CD4-positive, alpha-beta T cell treated with Interleukin-15 for 4 hours (primary cell): ENCODE results near the gene PIGH.
"Not testable (repeated sequence)": the region's sequence is repeated elsewhere in the genome, so short reads cannot be mapped to it uniquely, and the experiment has no call there.

ENCODE experiments used
- DNase-seq: peaks from one replicate; pipeline ENCODE4 v3.0.0-alpha.2; 2020; ENCODE audit warnings: low spot score

Gene PIGH

DNA sequence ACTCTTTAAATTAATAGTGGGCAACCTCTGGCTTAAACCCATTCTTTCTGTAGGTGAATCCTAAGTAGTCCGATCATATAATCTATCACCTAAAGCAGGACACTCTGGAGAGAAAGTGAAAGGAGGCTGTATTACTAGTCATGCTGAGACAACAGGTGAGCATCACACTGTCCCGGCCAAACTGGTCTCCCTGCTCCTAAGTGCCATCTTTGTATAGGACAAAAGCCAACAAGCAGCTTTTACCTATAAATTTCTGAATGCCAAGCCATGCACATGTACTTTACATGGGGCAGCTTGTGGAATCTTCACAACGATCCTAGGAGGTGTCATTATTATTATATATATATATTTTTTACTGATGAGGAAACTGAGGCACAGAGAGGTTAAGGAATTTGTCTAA, 48.9 kb downstream of the PIGH start:
- DNase-seq, result no peak

DNA sequence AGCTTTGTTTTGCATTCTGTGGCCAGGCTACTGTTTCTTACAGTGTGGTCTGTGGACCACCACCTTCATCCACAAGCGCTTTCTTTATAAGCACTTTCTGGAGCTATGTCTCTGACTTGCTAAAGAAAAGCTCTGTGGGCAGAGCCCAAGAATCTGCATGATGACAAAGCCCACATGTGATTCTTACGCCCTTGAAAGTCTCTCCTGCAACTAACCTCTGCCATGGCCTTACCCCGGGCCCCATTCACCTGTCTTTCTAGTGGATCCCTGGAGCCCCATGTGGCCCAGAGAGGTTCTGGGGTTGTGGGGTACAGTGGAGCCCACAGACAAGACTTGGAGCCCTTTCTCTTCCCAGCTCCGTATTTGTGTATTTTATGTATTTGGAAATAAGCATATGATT, 50.3 kb downstream of the PIGH start:
- no peak for DNase-seq

DNA sequence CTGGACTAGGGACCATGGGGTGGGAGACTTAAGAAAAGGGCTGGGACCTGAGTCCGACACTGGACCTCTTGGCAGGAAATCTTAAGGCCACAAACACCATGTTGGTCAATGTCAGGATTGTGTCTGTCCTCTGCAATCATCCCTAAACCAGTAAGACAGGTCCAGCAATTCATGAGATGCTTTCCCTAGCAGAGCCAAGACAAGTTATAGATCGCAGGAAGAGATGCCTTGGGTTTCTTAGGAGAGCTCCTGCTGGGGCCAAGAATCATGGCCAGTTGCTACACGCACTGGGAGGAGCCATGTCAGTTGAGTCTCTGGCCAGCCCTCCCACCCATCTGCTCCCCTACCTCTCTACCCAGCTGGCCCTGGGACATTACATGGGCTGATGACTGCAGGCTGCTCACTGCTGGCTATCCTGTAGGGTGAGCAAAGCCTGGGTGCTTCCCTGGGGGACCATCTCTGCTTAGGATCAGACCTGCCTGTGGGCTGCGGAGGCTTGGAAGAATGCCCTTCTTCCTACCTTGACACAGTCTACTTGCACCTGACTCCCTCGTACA, 52.8 kb downstream of the PIGH start:
- DNase-seq, result no peak

DNA sequence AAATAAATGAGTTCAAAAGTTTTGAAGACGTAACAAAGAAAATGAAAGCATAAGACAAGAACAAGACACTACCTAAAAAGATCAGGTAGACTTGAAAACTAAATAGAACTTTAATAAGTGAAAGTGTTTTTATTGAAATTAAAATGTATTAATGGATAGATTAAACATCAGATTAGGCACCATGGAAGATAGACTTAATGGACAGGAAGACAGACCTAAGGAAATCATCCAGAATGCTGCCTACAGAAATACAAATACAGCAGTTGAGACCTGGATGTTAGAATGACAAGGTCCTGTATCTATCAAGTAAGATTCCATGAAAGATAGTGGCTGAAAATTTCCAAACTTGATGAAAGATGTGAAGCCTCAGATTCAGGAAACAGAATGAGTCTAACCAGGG, 55.5 kb downstream of the PIGH start:
- DNase-seq, result no peak

DNA sequence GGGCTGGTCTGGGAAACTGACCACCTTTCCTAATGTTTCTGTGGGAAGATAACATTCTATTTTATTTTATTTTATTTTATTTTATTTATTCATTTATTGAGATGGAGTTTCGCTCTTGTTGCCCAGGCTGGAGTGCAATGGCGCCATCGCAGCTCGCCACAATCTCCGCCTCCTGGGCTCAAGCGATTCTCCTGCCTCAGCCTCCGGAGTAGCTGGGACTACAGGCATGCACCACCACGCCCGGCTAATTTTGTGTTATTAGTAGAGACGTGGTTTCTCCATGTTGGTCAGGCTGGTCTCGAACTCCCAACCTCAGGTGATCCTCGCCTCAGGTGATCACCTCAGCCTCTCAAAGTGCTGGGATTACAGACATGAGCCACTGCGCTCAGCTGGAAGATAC, 57.4 kb downstream of the PIGH start:
- not testable (repeated sequence) for DNase-seq

DNA sequence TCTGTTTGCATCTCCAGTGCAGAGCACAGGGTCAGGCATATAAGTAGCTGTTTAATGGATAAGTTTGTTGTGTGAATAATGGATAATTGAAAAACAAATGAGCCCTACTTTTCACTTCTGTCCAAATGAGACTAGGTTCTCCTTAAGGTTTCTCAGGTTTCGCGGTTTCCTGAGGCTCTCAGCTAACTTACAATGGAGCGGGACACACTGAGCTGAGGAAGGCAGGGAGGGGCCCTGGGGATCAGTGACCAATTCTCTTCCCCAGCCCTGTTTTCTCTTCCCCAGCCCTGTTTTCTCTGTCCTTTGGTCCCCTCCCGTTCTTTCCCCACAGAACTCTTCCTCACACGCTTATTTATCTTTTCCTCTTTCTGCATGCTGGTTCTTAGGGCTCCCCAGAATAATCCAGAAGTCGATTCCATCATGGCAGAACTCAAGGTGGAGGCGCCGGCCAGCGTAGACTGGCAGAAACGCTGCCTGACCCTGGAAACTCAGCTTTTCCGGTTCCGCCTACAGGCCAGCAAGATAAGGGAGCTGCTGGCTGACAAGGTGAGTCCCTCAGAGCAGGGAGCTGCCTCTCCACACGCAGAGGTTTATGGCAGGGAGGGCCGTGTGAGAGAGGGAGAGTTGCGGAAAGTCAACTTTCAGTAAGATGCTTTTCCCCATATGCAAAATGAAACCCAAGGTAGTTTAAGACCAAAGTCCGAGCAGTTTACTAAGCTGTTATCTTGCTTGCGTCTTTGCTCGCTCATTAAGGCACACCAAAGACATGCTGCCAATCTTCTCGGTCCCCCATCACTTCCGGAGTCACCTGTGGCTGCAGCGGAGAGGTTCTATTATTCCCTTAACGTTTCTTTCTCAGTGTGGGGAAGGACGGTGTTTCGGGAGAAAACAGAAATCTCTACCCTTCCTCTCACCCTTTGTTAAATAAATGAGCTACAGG, 58.4 kb downstream of the PIGH start:
- no peak for DNase-seq
